ENCODE data around the gene RGS19.

DNA sequence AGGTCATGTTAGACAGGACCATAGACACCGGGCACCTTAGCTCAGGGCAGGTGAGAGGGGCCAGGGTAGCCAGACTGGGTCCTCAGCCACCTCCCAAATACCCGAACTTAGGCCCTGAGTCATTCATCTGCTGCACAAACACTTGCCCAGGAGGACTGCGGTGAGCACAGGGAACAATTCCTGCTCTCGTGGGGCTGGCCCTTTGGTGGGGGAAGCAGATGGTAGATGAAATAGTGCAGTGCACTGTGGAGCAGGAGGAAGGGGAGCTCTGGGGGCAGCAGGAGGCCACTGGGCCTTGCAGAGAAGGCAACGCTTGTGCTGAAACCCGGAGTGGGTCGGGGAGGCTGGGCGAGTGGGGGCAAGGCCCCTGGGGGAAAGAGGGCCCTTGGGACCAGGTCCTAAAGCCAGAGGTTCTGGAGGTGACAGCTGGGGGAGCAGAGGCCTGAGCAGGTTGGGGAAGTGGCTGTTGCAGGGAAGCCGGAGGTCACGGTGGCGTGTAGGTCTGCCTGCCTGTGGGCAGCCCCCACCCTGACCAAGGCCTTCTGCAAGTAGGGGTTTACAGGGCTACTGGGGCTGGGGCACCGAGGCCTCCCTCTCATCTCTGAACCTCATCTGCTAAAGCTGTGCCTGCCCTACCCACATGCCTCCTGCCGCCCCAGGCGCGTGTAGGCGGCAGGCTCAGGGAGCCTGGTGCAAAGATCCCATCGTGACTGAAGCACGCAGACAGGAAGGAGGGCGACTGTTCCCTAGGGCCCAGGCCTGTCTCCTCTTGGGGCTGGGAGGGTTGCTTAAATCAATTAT lies 32.7 kb upstream of the RGS19 start:
- TF ChIP-seq, protein P1, sequence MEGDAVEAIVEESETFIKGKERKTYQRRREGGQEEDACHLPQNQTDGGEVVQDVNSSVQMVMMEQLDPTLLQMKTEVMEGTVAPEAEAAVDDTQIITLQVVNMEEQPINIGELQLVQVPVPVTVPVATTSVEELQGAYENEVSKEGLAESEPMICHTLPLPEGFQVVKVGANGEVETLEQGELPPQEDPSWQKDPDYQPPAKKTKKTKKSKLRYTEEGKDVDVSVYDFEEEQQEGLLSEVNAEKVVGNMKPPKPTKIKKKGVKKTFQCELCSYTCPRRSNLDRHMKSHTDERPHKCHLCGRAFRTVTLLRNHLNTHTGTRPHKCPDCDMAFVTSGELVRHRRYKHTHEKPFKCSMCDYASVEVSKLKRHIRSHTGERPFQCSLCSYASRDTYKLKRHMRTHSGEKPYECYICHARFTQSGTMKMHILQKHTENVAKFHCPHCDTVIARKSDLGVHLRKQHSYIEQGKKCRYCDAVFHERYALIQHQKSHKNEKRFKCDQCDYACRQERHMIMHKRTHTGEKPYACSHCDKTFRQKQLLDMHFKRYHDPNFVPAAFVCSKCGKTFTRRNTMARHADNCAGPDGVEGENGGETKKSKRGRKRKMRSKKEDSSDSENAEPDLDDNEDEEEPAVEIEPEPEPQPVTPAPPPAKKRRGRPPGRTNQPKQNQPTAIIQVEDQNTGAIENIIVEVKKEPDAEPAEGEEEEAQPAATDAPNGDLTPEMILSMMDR (conservative IDR thresholded peaks at IDR 0.05; ENCODE audit: low read depth, low read length), result no peak
- no peak for TF ChIP-seq EZH2 (IDR thresholded peaks at IDR 0.05; ENCODE audit: borderline replicate concordance, low read depth, low read length, poor library complexity, severe bottlenecking)
